SK-N-SH (cell line): Measurements from ENCODE around the gene MCTP2. TPM values are rescaled to one million over a fixed set of nuclear protein-coding genes. Genes with fewer than 3 reads are reported as not detected.

Experiments used
- CTCF ChIA-PET: fragments of 300-600, 350-600 bp; formaldehyde crosslinking; extraction: SDS; loops from one replicate; lab custom pipeline; 2021; lab: Yijun Ruan, JAX
- POLR2A ChIA-PET: fragments of 350-600 bp; sonication (Branson Sonifier 250); formaldehyde crosslinking; extraction: SDS; loops from one replicate; lab custom pipeline; 2020; ENCODE audit warnings: antibody characterized with exemption, inconsistent platforms; lab: Yijun Ruan, JAX
- DNase-seq: peaks from one replicate; pipeline ENCODE4 v3.0.0; 2012
- H2AFZ ChIP-seq: fragments of 200-600 bp; sonication (generic); 2 replicates; pipeline ENCODE4 v1.8.1; 2016; ENCODE audit warnings: antibody characterized with exemption, mild to moderate bottlenecking, low read depth
- H3F3A ChIP-seq: fragments of 200-600 bp; sonication (generic); replicated peaks from 2 replicates; pipeline ENCODE3; 2016; ENCODE audit warnings: antibody characterized with exemption, mild to moderate bottlenecking; ENCODE audit not compliant: insufficient read depth
- H3K27ac ChIP-seq, 2 experiments: fragments of 200-500 bp in 1 of 2; fragments of 200-600 bp in 1 of 2; sonication (Bioruptor generic) in 1 of 2; sonication (generic), shearing (Covaris generic) in 1 of 2; 2 replicates each; pipeline versions ENCODE4 v1.5.1 to v1.6.1; 2014 to 2016; ENCODE audit warnings: low read depth in 2 of 2, inconsistent platforms in 1 of 2, low read length in 1 of 2, mild to moderate bottlenecking in 1 of 2, mixed read lengths in 1 of 2
- H3K27me3 ChIP-seq: fragments of 200-600 bp; sonication (generic), shearing (Covaris generic); 2 replicates; pipeline ENCODE4 v1.6.1; 2016; ENCODE audit warnings: mixed run types; ENCODE audit not compliant: insufficient read depth
- H3K36me3 ChIP-seq, 2 experiments: fragments of 200-500 bp in 1 of 2; fragments of 200-600 bp in 1 of 2; sonication (Bioruptor generic) in 1 of 2; sonication (generic) in 1 of 2; replicated peaks in 1 of 2; 2 replicates each; pipeline versions ENCODE3 to v1.5.1; 2014 to 2016; ENCODE audit warnings: low read length in 1 of 2, mild to moderate bottlenecking in 1 of 2; ENCODE audit not compliant: insufficient read depth in 2 of 2, control insufficient read depth in 1 of 2
- H3K4me1 ChIP-seq, 2 experiments: fragments of 200-500 bp in 1 of 2; fragments of 200-600 bp in 1 of 2; sonication (Bioruptor generic) in 1 of 2; sonication (generic), shearing (Covaris generic) in 1 of 2; 2 replicates each; pipeline versions ENCODE4 v1.5.1 to v1.6.1; 2014 to 2016; ENCODE audit warnings: low read depth in 1 of 2, low read length in 1 of 2, mixed run types in 1 of 2; ENCODE audit not compliant: insufficient read depth in 2 of 2, control insufficient read depth in 1 of 2
- H3K4me2 ChIP-seq: fragments of 200-600 bp; sonication (generic), shearing (Covaris generic); 2 replicates; pipeline ENCODE4 v1.6.1; 2017; ENCODE audit warnings: mixed run types
- H3K4me3 ChIP-seq, 2 experiments: fragments of 200-500 bp in 1 of 2; fragments of 200-600 bp in 1 of 2; sonication (Bioruptor generic) in 1 of 2; sonication (generic), shearing (Covaris generic) in 1 of 2; 2 replicates each; pipeline versions ENCODE4 v1.5.1 to v1.8.1; 2014 to 2016; ENCODE audit warnings: low read depth in 2 of 2, inconsistent platforms in 1 of 2, low read length in 1 of 2, mild to moderate bottlenecking in 1 of 2, mixed read lengths in 1 of 2, moderate library complexity in 1 of 2
- H3K79me2 ChIP-seq: fragments of 200-600 bp; sonication (generic); 2 replicates; pipeline ENCODE4 v1.8.1; 2017; ENCODE audit warnings: mild to moderate bottlenecking; ENCODE audit not compliant: insufficient read depth
- H3K9ac ChIP-seq: fragments of 200-600 bp; sonication (generic); 2 replicates; pipeline ENCODE4 v1.6.1; 2017; ENCODE audit warnings: mixed run types
- H3K9me2 ChIP-seq: fragments of 200-600 bp; sonication (generic); 2 replicates; pipeline ENCODE4 v1.6.1; 2017; ENCODE audit warnings: mixed run types
- H3K9me3 ChIP-seq: fragments of 200-600 bp; sonication (generic); 2 replicates; pipeline ENCODE4 v1.6.1; 2017; ENCODE audit warnings: mixed run types, mild to moderate bottlenecking, moderate library complexity
- H4K20me1 ChIP-seq: fragments of 200-600 bp; sonication (generic); 2 replicates; pipeline ENCODE4 v1.6.1; 2017; ENCODE audit warnings: mild to moderate bottlenecking, mixed run types; ENCODE audit not compliant: insufficient read depth
- CHD2 ChIP-seq: fragments of 150-350 bp; IDR thresholded peaks from 2 replicates; pipeline ENCODE4 v1.6.1; 2018; ENCODE audit warnings: low read length; ENCODE audit not compliant: partially characterized antibody
- ELF1 ChIP-seq: IDR thresholded peaks from 2 replicates; pipeline ENCODE4 v1.4.0; 2012
- EP300 ChIP-seq, 2 experiments: IDR thresholded peaks; 2 replicates each; pipeline versions ENCODE4 v1.4.0 to v1.6.1; 2012; ENCODE audit warnings: borderline replicate concordance in 1 of 2, low read depth in 1 of 2, low read length in 1 of 2
- EZH2phosphoT487 ChIP-seq: fragments of 200-600 bp; sonication (generic); IDR thresholded peaks from 2 replicates; pipeline ENCODE4 v1.6.1; 2017; ENCODE audit warnings: low read depth, mixed run types, mild to moderate bottlenecking, antibody characterized with exemption, moderate library complexity, borderline replicate concordance
- GABPA ChIP-seq: IDR thresholded peaks from 2 replicates; pipeline ENCODE4 v1.4.0; 2012; ENCODE audit warnings: low read depth, mild to moderate bottlenecking
- GATA2 ChIP-seq: sonication (generic); formaldehyde crosslinking; IDR thresholded peaks from 2 replicates; pipeline ENCODE4 v1.5.0; 2020; ENCODE audit warnings: mild to moderate bottlenecking, missing genetic modification reagents
- IRF3 ChIP-seq: fragments of 150-350 bp; IDR thresholded peaks from 2 replicates; pipeline ENCODE4 v1.6.1; 2016; ENCODE audit warnings: mild to moderate bottlenecking, low read depth, low read length
- JUND ChIP-seq: IDR thresholded peaks from 2 replicates; pipeline ENCODE4 v1.4.0; 2012
- MEF2A ChIP-seq: IDR thresholded peaks from 2 replicates; pipeline ENCODE4 v1.4.0; 2012; ENCODE audit warnings: low read depth, borderline replicate concordance
- MXI1 ChIP-seq: IDR thresholded peaks from 2 replicates; pipeline ENCODE4 v1.6.1; 2012; ENCODE audit warnings: mild to moderate bottlenecking, low read depth, low read length, improper control_type of control experiment
- NFIC ChIP-seq: IDR thresholded peaks from 2 replicates; pipeline ENCODE4 v1.4.0; 2012; ENCODE audit warnings: borderline replicate concordance
- NRF1 ChIP-seq: IDR thresholded peaks from 2 replicates; pipeline ENCODE4 v1.6.1; 2012; ENCODE audit warnings: low read depth, mild to moderate bottlenecking, low read length
- PBX3 ChIP-seq: IDR thresholded peaks from 2 replicates; pipeline ENCODE4; 2012
- POLR2AphosphoS5 ChIP-seq: IDR thresholded peaks from 2 replicates; pipeline ENCODE4 v1.6.1; 2012; ENCODE audit warnings: low read depth, low read length
- RCOR1 ChIP-seq: fragments of 150-350 bp; IDR thresholded peaks from 2 replicates; pipeline ENCODE4 v1.6.1; 2017; ENCODE audit warnings: antibody characterized with exemption, low read length
- REST ChIP-seq: IDR thresholded peaks from 2 replicates; pipeline ENCODE4 v1.6.1; 2012; ENCODE audit warnings: mild to moderate bottlenecking, low read depth, low read length, moderate library complexity
- SIN3A ChIP-seq: IDR thresholded peaks from 2 replicates; pipeline ENCODE4 v1.6.1; 2012; ENCODE audit warnings: low read depth, mild to moderate bottlenecking, low read length, moderate library complexity, borderline replicate concordance
- TAF1 ChIP-seq: IDR thresholded peaks from 2 replicates; pipeline ENCODE4 v1.6.1; 2012; ENCODE audit warnings: low read depth, mild to moderate bottlenecking, low read length, moderate library complexity, borderline replicate concordance
- TCF12 ChIP-seq: IDR thresholded peaks from 2 replicates; pipeline ENCODE4 v1.4.0; 2012
- YY1 ChIP-seq: IDR thresholded peaks from 2 replicates; pipeline ENCODE4 v1.4.0; 2012; ENCODE audit warnings: low read depth, mild to moderate bottlenecking
- polyA plus RNA-seq, 3 experiments: library from polyadenylated mRNA; depleted of rRNA; stranded (reverse); fragments of >200 nt; gene quantifications; 2 replicates each; pipeline ENCODE4 v1.2.3, GENCODE V29; 2012

MCTP2 gene
- polyA plus RNA-seq, 1 of the 3 experiments (the other 2 are of a cell fraction), result 0.26 TPM

- peaks cover 0 to 6% of the 10 kb centered on the region in 2 experiments; a peak in 2 of 4 replicates for H3K4me1 ChIP-seq
- DNase-seq, result no peak
- H3K9me2 ChIP-seq, result no peaks in the 10 kb centered on the region
- CTCF ChIA-PET, result no interaction called here
- no peaks in the 10 kb centered on the region for H3K36me3 ChIP-seq
- H4K20me1 ChIP-seq, result no peaks in the 10 kb centered on the region
- H3K79me2 ChIP-seq, result no peaks in the 10 kb centered on the region
- H3K27ac ChIP-seq, result no peak overlapping the region
- TF ChIP-seq EP300 (IDR thresholded peaks at IDR 0.05; ENCODE audit: borderline replicate concordance in 1 of 2, low read depth in 1 of 2, low read length in 1 of 2) (no peak), RCOR1 (no peak), CHD2 (no peak), ELF1 (no peak), GABPA (no peak), JUND (no peak), NRF1 (no peak), SIN3A (no peak), MXI1 (no peak), GATA2 (CRISPR knock-in tag) (no peak), YY1 (no peak), TCF12 (no peak), POLR2AphosphoS5 (no peak), NFIC (no peak), MEF2A (no peak), IRF3 (no peak), EZH2phosphoT487 (no peak), PBX3 (no peak), REST (no peak), TAF1 (no peak)
- H3F3A ChIP-seq, result no peaks in the 10 kb centered on the region
- POLR2A ChIA-PET, result no interaction called here
- no peaks in the 10 kb centered on the region for H3K9me3 ChIP-seq
- H3K27me3 ChIP-seq, result no peaks in the 10 kb centered on the region
- H2AFZ ChIP-seq, result no peak overlapping the region
- H3K4me2 ChIP-seq, result no peak overlapping the region
- H3K9ac ChIP-seq, result no peak overlapping the region
- no peak overlapping the region for H3K4me3 ChIP-seq
Observed at GRCh38 chr15:94446441-94446840, 215.1 kb downstream of the MCTP2 start.
